OCI-LY1 (cell line): ENCODE data around the gene REXO2.

Experiments
- H2AFZ ChIP-seq: fragments of 200-600 bp; sonication (generic), shearing (Covaris generic); 2 replicates; pipeline ENCODE4 v1.6.0; 2014; ENCODE audit warnings: antibody characterized with exemption, mild to moderate bottlenecking, low read length
- H3F3A ChIP-seq: fragments of 200-600 bp; sonication (generic), shearing (Covaris generic); 2 replicates; pipeline ENCODE4 v1.6.0; 2014; ENCODE audit warnings: mild to moderate bottlenecking, antibody characterized with exemption, low read length, moderate library complexity; ENCODE audit not compliant: insufficient read depth
- H3K27ac ChIP-seq: fragments of 200-600 bp; sonication (generic); 2 replicates; pipeline ENCODE4 v1.5.1; 2014; ENCODE audit warnings: low read length, mixed run types, mild to moderate bottlenecking, low read depth; ENCODE audit not compliant: poor library complexity, severe bottlenecking
- H3K27me3 ChIP-seq: fragments of 200-600 bp; sonication (generic); 2 replicates; pipeline ENCODE4 v1.6.0; 2014; ENCODE audit warnings: antibody characterized with exemption, mild to moderate bottlenecking, low read length, moderate library complexity; ENCODE audit not compliant: insufficient read depth
- H3K36me3 ChIP-seq: fragments of 200-600 bp; sonication (generic); 2 replicates; pipeline ENCODE4 v1.6.1; 2014; ENCODE audit warnings: mild to moderate bottlenecking, antibody characterized with exemption, low read length, moderate library complexity, mixed read lengths; ENCODE audit not compliant: insufficient read depth
- H3K4me1 ChIP-seq: fragments of 200-600 bp; sonication (generic); 2 replicates; pipeline ENCODE4 v1.5.1; 2014; ENCODE audit warnings: mild to moderate bottlenecking, low read length, moderate library complexity; ENCODE audit not compliant: insufficient read depth, severe bottlenecking
- H3K4me2 ChIP-seq: fragments of 200-600 bp; sonication (generic), shearing (Covaris generic); 2 replicates; pipeline ENCODE4 v1.6.1; 2014; ENCODE audit warnings: low read length
- H3K4me3 ChIP-seq: fragments of 200-600 bp; sonication (generic); 2 replicates; pipeline ENCODE4 v1.5.1; 2014; ENCODE audit warnings: low read length, low read depth, mild to moderate bottlenecking, mixed read lengths; ENCODE audit not compliant: poor library complexity, severe bottlenecking
- H3K79me2 ChIP-seq: fragments of 200-600 bp; shearing (Covaris generic); 2 replicates; pipeline ENCODE4 v1.6.1; 2016; ENCODE audit warnings: mixed run types, low read length, mixed read lengths; ENCODE audit not compliant: insufficient read depth
- H3K9ac ChIP-seq: fragments of 200-600 bp; sonication (generic), shearing (Covaris generic); 2 replicates; pipeline ENCODE4 v1.6.1; 2014; ENCODE audit warnings: mild to moderate bottlenecking, low read length, mixed read lengths
- H3K9me2 ChIP-seq: fragments of 200-600 bp; sonication (generic), shearing (Covaris generic); 2 replicates; pipeline ENCODE4 v1.6.1; 2014; ENCODE audit warnings: low read depth, mild to moderate bottlenecking, low read length, mixed read lengths
- H3K9me3 ChIP-seq: fragments of 200-600 bp; shearing (Covaris generic); 2 replicates; pipeline ENCODE4 v1.6.1; 2014; ENCODE audit warnings: low read length, mixed read lengths
- H4K20me1 ChIP-seq: fragments of 200-600 bp; sonication (generic), shearing (Covaris generic); 2 replicates; pipeline ENCODE4 v1.6.0; 2016; ENCODE audit warnings: mild to moderate bottlenecking, low read length; ENCODE audit not compliant: insufficient read depth
- EZH2 ChIP-seq: fragments of 200-600 bp; sonication (generic), shearing (Covaris generic); IDR thresholded peaks from 2 replicates; pipeline ENCODE4 v1.8.0; 2017; ENCODE audit warnings: borderline replicate concordance, mixed run types, mild to moderate bottlenecking, antibody characterized with exemption, low read length, moderate library complexity, mixed read lengths
- TF ChIP-seq, protein P1 (sequence below): fragments of 200-600 bp; sonication (generic), shearing (Covaris generic); IDR thresholded peaks from 2 replicates; pipeline ENCODE4 v1.5.1; 2017; ENCODE audit warnings: mild to moderate bottlenecking, antibody characterized with exemption, low read length, moderate library complexity, mixed read lengths

The REXO2 gene

DNA sequence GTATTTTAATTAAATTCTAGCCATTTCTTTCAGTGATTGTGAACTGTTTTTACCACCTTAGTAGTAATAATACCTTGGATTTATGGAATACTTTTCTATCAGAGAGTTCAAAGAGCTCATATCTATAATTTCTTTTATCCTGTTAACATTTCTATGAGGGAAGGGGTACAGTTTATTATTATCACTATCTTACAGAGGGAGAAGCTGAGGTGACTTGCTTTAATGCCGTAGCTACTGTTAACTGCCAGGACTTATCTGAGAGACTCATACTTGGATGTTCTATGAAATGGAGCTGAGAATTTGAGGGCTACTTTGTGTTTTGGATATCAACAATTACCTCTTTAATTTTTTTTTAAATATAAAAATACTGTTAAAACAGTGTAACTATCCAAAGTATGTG, 3.3 kb downstream of the REXO2 start:
- Histone ChIP-seq H2AFZ (no peak overlapping the region), H4K20me1 (no peaks in the 10 kb centered on the region), H3K27ac (no peak overlapping the region), H3K36me3 (peaks cover 15% of the 10 kb centered on the region), H3K9me2 (no peaks in the 10 kb centered on the region), H3K79me2 (peaks cover 15% of the 10 kb centered on the region), H3K9me3 (no peaks in the 10 kb centered on the region), H3K4me1 (peaks cover 25% of the 10 kb centered on the region), H3K4me3 (no peak overlapping the region), H3K27me3 (no peaks in the 10 kb centered on the region), H3K4me2 (no peak overlapping the region), H3K9ac (no peak overlapping the region), H3F3A (no peaks in the 10 kb centered on the region)
- TF ChIP-seq, protein P1, sequence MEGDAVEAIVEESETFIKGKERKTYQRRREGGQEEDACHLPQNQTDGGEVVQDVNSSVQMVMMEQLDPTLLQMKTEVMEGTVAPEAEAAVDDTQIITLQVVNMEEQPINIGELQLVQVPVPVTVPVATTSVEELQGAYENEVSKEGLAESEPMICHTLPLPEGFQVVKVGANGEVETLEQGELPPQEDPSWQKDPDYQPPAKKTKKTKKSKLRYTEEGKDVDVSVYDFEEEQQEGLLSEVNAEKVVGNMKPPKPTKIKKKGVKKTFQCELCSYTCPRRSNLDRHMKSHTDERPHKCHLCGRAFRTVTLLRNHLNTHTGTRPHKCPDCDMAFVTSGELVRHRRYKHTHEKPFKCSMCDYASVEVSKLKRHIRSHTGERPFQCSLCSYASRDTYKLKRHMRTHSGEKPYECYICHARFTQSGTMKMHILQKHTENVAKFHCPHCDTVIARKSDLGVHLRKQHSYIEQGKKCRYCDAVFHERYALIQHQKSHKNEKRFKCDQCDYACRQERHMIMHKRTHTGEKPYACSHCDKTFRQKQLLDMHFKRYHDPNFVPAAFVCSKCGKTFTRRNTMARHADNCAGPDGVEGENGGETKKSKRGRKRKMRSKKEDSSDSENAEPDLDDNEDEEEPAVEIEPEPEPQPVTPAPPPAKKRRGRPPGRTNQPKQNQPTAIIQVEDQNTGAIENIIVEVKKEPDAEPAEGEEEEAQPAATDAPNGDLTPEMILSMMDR, result no peak
- TF ChIP-seq EZH2, result no peak

GRCh38 chr11:114447444-114447843, 8.2 kb downstream of the REXO2 start:
- no peak overlapping the region for H2AFZ ChIP-seq
- H3K27me3 ChIP-seq, result no peaks in the 10 kb centered on the region
- no peaks in the 10 kb centered on the region for H3F3A ChIP-seq
- TF ChIP-seq, protein P1, result no peak
- no peak for TF ChIP-seq EZH2
- H3K4me1 ChIP-seq, result no peaks in the 10 kb centered on the region
- H3K36me3 ChIP-seq, result peaks cover 44% of the 10 kb centered on the region
- no peak overlapping the region for H3K9ac ChIP-seq
- H3K4me2 ChIP-seq, result no peak overlapping the region
- H3K27ac ChIP-seq, result no peak overlapping the region
- H3K9me2 ChIP-seq, result no peaks in the 10 kb centered on the region
- H4K20me1 ChIP-seq, result no peaks in the 10 kb centered on the region
- no peaks in the 10 kb centered on the region for H3K9me3 ChIP-seq
- H3K4me3 ChIP-seq, result no peak overlapping the region
- H3K79me2 ChIP-seq, result no peaks in the 10 kb centered on the region

DNA sequence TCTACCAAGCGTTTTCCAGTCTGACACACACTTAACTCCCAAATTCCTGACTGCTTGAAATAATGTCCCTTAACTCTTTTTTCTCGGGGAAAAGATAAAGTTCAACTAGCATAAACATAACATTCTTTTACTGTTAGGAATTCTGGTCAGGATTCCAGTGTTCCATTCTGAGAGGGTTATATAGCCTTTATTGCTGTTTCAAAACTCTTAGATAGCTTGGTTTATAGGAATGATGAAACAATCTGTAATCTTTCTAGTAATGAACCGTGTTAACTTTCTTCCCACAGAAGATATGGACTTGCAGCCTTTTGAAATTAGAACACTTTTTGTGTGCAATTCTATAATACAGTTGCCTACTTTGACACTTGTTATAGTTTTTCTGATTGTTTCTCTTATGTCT, 8.6 kb downstream of the REXO2 start:
- H3K36me3 ChIP-seq, result peaks cover 47% of the 10 kb centered on the region

More for the DNA sequence above, 8.6 kb downstream of the REXO2 start:
- Histone ChIP-seq H4K20me1 (no peaks in the 10 kb centered on the region), H3K9me2 (no peaks in the 10 kb centered on the region), H2AFZ (no peak overlapping the region), H3K4me1 (no peaks in the 10 kb centered on the region), H3K27ac (no peak overlapping the region), H3K4me2 (no peak overlapping the region), H3K9ac (no peak overlapping the region), H3K4me3 (no peak overlapping the region), H3K9me3 (no peaks in the 10 kb centered on the region), H3K79me2 (no peaks in the 10 kb centered on the region), H3K27me3 (no peaks in the 10 kb centered on the region), H3F3A (no peaks in the 10 kb centered on the region)
- TF ChIP-seq EZH2, result no peak
- TF ChIP-seq, protein P1, result no peak
